Right cardiac atrium (tissue), 5 donors: Measurements from ENCODE around the gene SEZ6L2. TPM values are rescaled to one million over a fixed set of nuclear protein-coding genes. Genes with fewer than 3 reads are reported as not detected.
A peak's percentile ranks its signal among the peaks of the same experiment; 100 is the strongest.

ENCODE experiments used
- ATAC-seq, 2 donors: fragments of 200-7000 bp; cut with Tn5 transposase; one replicate each; pipeline versions ENCODE4 v1.8.0 to v1.9.1; 2020; ENCODE audit warnings: moderate library complexity in 2 of 2, mild to moderate bottlenecking in 1 of 2
- DNase-seq, 3 donors: peaks; one replicate each; pipeline ENCODE4 v3.0.0-alpha.2; 2020
- H3K27ac ChIP-seq: one replicate; pipeline ENCODE4 v1.5.1; 2013; ENCODE audit warnings: mild to moderate bottlenecking, low read length, control low read depth, moderate library complexity
- H3K27me3 ChIP-seq: one replicate; pipeline ENCODE4 v1.6.1; 2013; ENCODE audit not compliant: control insufficient read depth, insufficient read depth
- H3K4me1 ChIP-seq: one replicate; pipeline ENCODE4 v1.6.1; 2013; ENCODE audit warnings: low read length; ENCODE audit not compliant: control insufficient read depth, insufficient read depth
- H3K4me3 ChIP-seq: one replicate; pipeline ENCODE4 v1.5.1; 2013; ENCODE audit warnings: low read length, control low read depth
- H3K9me3 ChIP-seq: one replicate; pipeline ENCODE4 v1.6.1; 2013; ENCODE audit warnings: low read length; ENCODE audit not compliant: control insufficient read depth
- WGBS: extraction: QIAGEN DNeasy Blood & Tissue Kit; methylation state at CpG from one replicate; pipeline ENCODE4 v1.1.7; 2013; 5-methylcytosine and 5-hydroxymethylcytosine counted together
- intact Hi-C, 4 donors: fragments of 100-400 bp; cut with DNase I; formaldehyde crosslinking; loops; one replicate each; pipeline versions ENCODE4 v1.11.0 to v1.14.0; 2022 to 2023
- polyA plus RNA-seq: library from polyadenylated mRNA; stranded (reverse); fragments of 200-250 nt; gene quantifications from one replicate; pipeline ENCODE4 v1.2.3, GENCODE V29; 2013
- total RNA-seq, 4 donors: library from RNA; stranded (reverse); fragmentation: NEBNext Ultra II Directional; extraction: Animal tissue kit (Norgen Biotek cat#: 25700); gene quantifications; one replicate each; pipeline ENCODE4 v1.2.1, GENCODE V29; 2021
- donor health status: healthy with polysubstance abuse.
- donor health status: DM: no; HTN: yes; CAD: no.
- donor health status: DM: no; HTN: no; CAD: no.
- donor health status: DM: no; HTN: yes; CAD: no; lungs with severe emphysema.
- donor health status: DM: yes; HTN: yes; CAD: no.

The SEZ6L2 gene
- total and polyA plus RNA-seq, 5 donors = 0.36 to 3.6 (median 1.7) TPM

- intact Hi-C loops = no loop called here
Observed at GRCh38 chr16:29909391-29909790, 10.0 kb upstream of the SEZ6L2 start.

GRCh38 chr16:29908719-29909220, 9.4 kb upstream of the SEZ6L2 start:
- intact Hi-C loops = no loop called here
- Histone ChIP-seq H3K4me3 (no peak overlapping the region), H3K9me3 (no peaks in the 10 kb centered on the region), H3K27ac (no peak overlapping the region), H3K27me3 (no peaks in the 10 kb centered on the region), H3K4me1 (no peaks in the 10 kb centered on the region)
- WGBS = 81% methylated on average over 2 of the region's 2 CpGs
- ATAC-seq = no peak
- no peak for DNase-seq

More at GRCh38 chr16:29909391-29909790, 10.0 kb upstream of the SEZ6L2 start:
- Histone ChIP-seq H3K4me3 (no peak overlapping the region), H3K27ac (no peak overlapping the region), H3K4me1 (no peaks in the 10 kb centered on the region), H3K27me3 (no peaks in the 10 kb centered on the region), H3K9me3 (no peaks in the 10 kb centered on the region)
- DNase-seq = no peak
- WGBS = 73% methylated on average over 2 of the region's 2 CpGs
- ATAC-seq = no peak

DNA sequence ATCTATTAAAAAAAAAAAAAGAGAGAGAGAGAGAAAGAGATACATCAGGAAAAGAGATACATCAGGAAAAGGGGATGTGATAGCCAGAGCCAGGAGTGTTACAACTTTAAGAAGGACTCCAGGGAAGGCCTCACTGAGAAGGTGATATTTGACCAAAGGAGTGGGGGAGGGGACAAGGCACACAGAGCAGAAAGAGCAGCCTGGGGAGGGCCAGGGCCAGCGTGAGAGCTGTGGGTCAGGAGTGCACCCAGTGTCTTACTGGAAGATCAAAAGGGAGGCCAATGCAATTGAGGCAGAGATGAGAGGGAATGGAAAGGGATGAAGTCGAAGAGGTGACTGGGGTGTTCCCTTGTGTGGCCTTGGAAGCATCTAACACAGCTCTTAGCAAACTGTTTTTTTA, 8.6 kb upstream of the SEZ6L2 start:
- Histone ChIP-seq H3K9me3 (no peaks in the 10 kb centered on the region), H3K4me1 (no peaks in the 10 kb centered on the region), H3K27ac (no peak overlapping the region), H3K4me3 (no peak overlapping the region), H3K27me3 (no peaks in the 10 kb centered on the region)
- 70% methylated on average over 2 of the region's 2 CpGs for WGBS
- intact Hi-C loops = no loop called here
- DNase-seq (no peak), ATAC-seq (no peak)

DNA sequence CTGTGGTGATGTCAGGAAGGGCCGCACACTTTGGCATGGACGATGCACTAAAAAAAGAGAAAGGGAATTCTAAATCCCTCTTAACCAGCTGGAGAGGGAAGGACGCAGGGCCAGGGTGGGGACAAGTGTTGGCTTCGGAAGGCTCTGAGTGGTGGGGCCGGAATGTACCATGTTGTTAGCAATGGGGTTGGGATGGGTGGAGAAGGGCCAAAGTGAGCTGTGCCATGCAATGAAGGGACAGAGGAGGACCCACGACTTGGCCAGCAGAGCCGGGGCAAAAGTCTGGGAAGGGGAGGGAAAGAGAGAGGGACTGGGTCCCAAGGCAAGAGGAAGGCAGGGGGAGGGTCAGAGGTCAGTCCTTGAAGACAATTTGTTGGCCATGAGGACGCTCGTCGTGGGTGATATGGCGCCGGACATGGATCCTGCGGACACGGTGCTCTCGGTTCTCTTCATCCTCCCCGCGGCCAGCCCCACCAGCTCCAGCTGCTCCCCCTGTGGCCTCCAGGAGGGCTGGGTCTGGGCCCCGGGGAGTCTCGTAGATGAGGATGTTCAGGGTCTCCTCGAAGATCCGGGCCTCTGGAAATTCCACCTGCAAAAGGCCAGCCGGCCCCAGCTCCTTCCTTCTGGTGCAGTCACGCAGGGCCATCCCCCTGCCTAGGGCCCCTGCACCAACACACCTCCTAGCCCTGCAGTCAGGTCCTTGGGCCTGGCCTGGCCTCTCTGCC, 7.3 kb upstream of the SEZ6L2 start:
- peak in 1 of 2 donors; percentile 17 for ATAC-seq
- 85% methylated on average over 23 of the region's 23 CpGs for WGBS
- intact Hi-C loops = no loop called here

DNA sequence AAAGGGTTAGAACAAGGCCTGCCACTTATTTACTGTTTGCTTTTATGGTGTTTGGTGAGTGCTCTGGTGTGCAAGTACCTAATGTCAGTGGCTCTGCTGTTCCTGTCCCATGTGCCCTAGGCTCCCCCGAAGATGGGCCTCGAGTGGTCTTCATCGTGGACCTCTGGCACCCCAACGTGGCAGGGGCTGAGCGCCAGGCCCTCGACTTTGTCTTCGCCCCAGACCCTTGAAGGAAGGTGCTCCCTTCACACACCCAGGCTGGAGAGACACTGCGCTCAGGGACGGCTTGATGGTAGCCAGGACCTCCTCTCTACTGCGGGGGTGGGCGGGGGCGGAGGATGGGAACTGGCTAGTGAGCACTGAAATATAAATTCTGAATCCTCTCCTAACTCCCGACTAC, 6.3 kb upstream of the SEZ6L2 start:
- WGBS = 81% methylated on average over 13 of the region's 13 CpGs
- ATAC-seq (no peak), DNase-seq (no peak)
- intact Hi-C loops = no loop called here
- Histone ChIP-seq H3K4me1 (no peaks in the 10 kb centered on the region), H3K27ac (no peak overlapping the region), H3K9me3 (no peaks in the 10 kb centered on the region), H3K4me3 (no peak overlapping the region), H3K27me3 (no peaks in the 10 kb centered on the region)

More for the DNA sequence above, 7.3 kb upstream of the SEZ6L2 start:
- H3K27ac ChIP-seq = no peak overlapping the region
- no peaks in the 10 kb centered on the region for H3K4me1 ChIP-seq
- H3K27me3 ChIP-seq = no peaks in the 10 kb centered on the region
- H3K9me3 ChIP-seq = no peaks in the 10 kb centered on the region
- no peak overlapping the region for H3K4me3 ChIP-seq
- DNase-seq = no peak

DNA sequence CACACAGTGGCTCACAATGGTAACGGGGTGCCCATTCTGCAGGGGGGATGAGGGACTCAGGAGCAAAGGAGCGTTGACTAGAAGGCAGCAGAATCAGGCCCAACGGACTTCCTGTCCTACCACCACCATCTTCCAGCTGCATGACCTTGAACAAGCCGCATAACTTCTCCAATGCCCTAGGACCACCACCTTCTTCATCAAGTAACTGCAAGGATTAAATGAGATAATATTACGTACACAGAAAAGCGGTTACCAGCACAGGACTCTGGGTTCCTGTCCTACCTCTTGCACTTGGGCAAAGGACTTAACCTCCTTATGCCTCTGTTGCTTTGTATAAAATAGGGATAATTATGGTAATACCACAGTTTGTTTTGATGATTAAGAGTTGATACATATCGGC, 5.6 kb upstream of the SEZ6L2 start:
- intact Hi-C loops = no loop called here
- H3K27ac ChIP-seq = no peak overlapping the region
- 92% methylated on average over 7 of the region's 7 CpGs for WGBS
- no peak overlapping the region for H3K4me3 ChIP-seq
- no peak for ATAC-seq
- H3K27me3 ChIP-seq = no peaks in the 10 kb centered on the region
- no peaks in the 10 kb centered on the region for H3K9me3 ChIP-seq
- H3K4me1 ChIP-seq = no peaks in the 10 kb centered on the region
- no peak for DNase-seq

GRCh38 chr16:29903590-29903989, 4.2 kb upstream of the SEZ6L2 start:
- ATAC-seq (no peak), DNase-seq (no peak)
- H3K27ac ChIP-seq = no peak overlapping the region
- intact Hi-C loops = no loop called here
- no peaks in the 10 kb centered on the region for H3K4me1 ChIP-seq
- no peaks in the 10 kb centered on the region for H3K9me3 ChIP-seq
- no peaks in the 10 kb centered on the region for H3K27me3 ChIP-seq
- WGBS = 58% methylated on average over 4 of the region's 4 CpGs
- no peak overlapping the region for H3K4me3 ChIP-seq

GRCh38 chr16:29901607-29901945, 2.2 kb upstream of the SEZ6L2 start:
- intact Hi-C loops = no loop called here
- WGBS = 87% methylated on average over 19 of the region's 19 CpGs

DNA sequence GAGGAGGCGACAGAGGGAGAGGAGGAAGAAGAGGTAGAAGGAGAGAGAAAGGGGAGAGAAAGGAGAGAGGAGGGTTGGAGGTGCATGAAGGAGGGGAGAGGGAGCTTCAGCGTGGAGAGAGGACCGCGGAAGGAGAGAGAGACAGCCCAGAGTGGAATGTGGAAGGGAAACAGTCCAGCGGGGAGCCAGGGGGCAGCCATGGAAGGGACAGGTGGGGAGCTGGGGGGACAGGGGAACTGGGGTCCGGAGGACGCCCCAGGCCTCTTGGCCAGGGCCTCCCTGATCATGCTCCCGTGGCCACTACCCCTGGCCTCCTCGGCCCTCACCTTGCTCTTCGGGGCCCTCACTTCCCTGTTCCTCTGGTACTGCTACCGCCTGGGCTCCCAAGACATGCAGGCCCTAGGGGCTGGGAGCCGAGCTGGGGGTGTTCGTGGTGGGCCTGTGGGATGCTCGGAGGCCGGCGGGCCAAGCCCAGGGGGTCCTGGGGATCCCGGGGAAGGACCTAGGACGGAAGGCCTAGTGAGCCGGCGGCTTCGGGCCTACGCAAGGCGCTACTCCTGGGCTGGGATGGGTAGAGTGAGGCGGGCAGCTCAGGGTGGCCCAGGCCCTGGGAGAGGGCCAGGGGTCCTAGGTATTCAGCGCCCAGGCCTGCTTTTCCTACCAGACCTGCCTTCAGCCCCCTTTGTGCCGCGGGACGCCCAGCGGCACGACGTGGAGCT, 1.7 kb upstream of the SEZ6L2 start:
- WGBS = 49% methylated on average over 31 of the region's 31 CpGs
- H3K27ac ChIP-seq = no peak overlapping the region
- H3K27me3 ChIP-seq = no peaks in the 10 kb centered on the region
- ATAC-seq (no peak), DNase-seq (no peak)
- H3K9me3 ChIP-seq = no peaks in the 10 kb centered on the region
- intact Hi-C loops = no loop called here
- no peaks in the 10 kb centered on the region for H3K4me1 ChIP-seq
- no peak overlapping the region for H3K4me3 ChIP-seq

More at GRCh38 chr16:29901607-29901945, 2.2 kb upstream of the SEZ6L2 start:
- Histone ChIP-seq H3K9me3 (no peaks in the 10 kb centered on the region), H3K4me1 (no peaks in the 10 kb centered on the region), H3K27me3 (no peaks in the 10 kb centered on the region), H3K27ac (no peak overlapping the region), H3K4me3 (no peak overlapping the region)
- ATAC-seq (no peak), DNase-seq (no peak)

DNA sequence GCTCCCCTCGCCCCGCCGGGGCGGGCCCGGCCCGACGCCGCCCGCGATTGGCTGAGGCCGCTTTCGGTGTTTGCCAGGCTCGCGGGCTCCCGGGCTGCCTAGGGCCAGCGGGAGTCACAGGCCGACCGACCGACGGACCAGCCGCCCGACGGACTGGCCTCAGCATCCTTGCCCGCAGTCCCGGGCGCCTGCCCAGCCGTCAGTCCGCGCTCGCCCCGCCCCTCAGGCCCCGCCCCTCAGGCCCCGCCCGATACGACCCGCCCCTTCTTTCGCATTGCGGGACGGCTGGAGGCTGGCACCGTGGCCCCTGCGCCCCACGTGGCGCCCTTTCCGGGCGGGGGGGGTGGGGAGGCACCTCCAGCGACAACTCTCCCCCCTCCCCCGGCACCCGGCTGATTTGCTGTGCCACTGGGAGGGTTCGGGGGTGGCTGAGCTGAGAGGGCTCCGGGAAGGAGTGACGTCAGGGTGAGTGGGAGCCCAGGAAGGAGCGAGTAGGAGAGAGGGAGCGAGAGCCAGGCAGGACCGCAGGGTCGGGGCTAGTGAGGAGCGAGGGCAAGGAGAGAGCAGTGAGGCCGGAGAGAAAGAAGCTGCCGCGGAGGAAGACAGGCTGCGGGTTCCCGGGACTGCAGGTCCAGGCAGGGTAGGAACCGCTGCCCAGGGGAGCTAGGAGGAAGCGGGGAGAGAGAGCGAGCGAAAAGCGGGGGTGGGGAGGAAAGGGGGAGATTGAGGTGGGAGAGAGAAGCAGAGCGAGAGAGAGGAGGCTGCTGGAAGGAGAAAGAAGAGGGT, 945 bp upstream of the SEZ6L2 start, which contains the start of gene ASPHD1:
TSS of gene ASPHD1 (plus strand) at position 387 of the 786 bp plus-strand sequence. CDS start 484 bp downstream, outside the sequence.
- intact Hi-C loops = no loop called here
- Histone ChIP-seq H3K27ac (no peak within 1 kb of the TSS), H3K27me3 (no peaks in the 10 kb centered on the region), H3K9me3 (no peaks in the 10 kb centered on the region), H3K4me3 (peak within 1 kb of the TSS; percentile 69), H3K4me1 (no peaks in the 10 kb centered on the region)
- under 1% methylated on average over 67 of the region's 67 CpGs for WGBS
- peak; percentile 85 to 90 for ATAC-seq
- peak; percentile 73 to 91 (median 89) for DNase-seq
